Endometrial microvascular endothelial cells (primary cell): Measurements from ENCODE around the gene ACAN. TPM values are rescaled to one million over a fixed set of nuclear protein-coding genes. Genes with fewer than 3 reads are reported as not detected.
"Not testable (repeated sequence)": the region's sequence is repeated elsewhere in the genome, so short reads cannot be mapped to it uniquely, and the experiment has no call there.

Experiments used
- in situ Hi-C: cut with HindIII; loops from 2 replicates; pipeline ENCODE4 v1.10.0; 2017; ENCODE audit warnings: low sequenced_read_pairs, low pct_unique_long_range_greater_than_20kb; ENCODE audit errors: inconsistent ontology term
- total RNA-seq: library from RNA; depleted of rRNA; stranded (reverse); fragments of >200 nt; gene quantifications from one replicate; pipeline ENCODE4 v1.2.3, GENCODE V29; 2015; ENCODE audit errors: inconsistent ontology term

ACAN gene
- total RNA-seq, 1 donor from 2014 or later, result 0.37 TPM

- in situ Hi-C loops, result no loop called here
Measured at GRCh38 chr15:88908123-88908522, 104.9 kb downstream of the ACAN start.

- in situ Hi-C loops, result no loop called here
Measured at GRCh38 chr15:88908697-88909621, 105.7 kb downstream of the ACAN start.

GRCh38 chr15:88909956-88910831 lies 107.0 kb downstream of the ACAN start:
- in situ Hi-C loops, result no loop called here

- in situ Hi-C loops, result no loop called here
Measured at GRCh38 chr15:88911766-88912118, 108.5 kb downstream of the ACAN start.

GRCh38 chr15:88912500-88912921 lies 109.3 kb downstream of the ACAN start:
- in situ Hi-C loops, result no loop called here

GRCh38 chr15:88913017-88913849 lies 110.0 kb downstream of the ACAN start, which contains the start of gene MFGE8:
MFGE8 (minus strand) TSS chr15:88913379; CDS start chr15:88913319, 60 bp downstream.
- in situ Hi-C loops, result no loop called here

GRCh38 chr15:88913850-88914169 lies 110.6 kb downstream of the ACAN start:
- in situ Hi-C loops, result no loop called here

- in situ Hi-C loops, result no loop called here
Measured at GRCh38 chr15:88915354-88915753, 112.1 kb downstream of the ACAN start.

- in situ Hi-C loops, result no loop called here
Measured at GRCh38 chr15:88917760-88918159, 114.5 kb downstream of the ACAN start.

- in situ Hi-C loops, result no loop called here
Measured at GRCh38 chr15:88918738-88919137, 115.5 kb downstream of the ACAN start.

- in situ Hi-C loops, result no loop called here
Measured at GRCh38 chr15:88920186-88920891, 117.1 kb downstream of the ACAN start.

GRCh38 chr15:88920892-88921435 lies 117.7 kb downstream of the ACAN start:
- in situ Hi-C loops, result not testable (repeated sequence)

Other genes starting within 250 kb of the ACAN start
- gene AEN, start 182.1 kb upstream of the ACAN start, total RNA-seq, result 53.3 TPM
- 5.1 TPM for gene ISG20, start 164.4 kb upstream of the ACAN start, total RNA-seq
- 1.9 TPM for gene HAPLN3, start 92.1 kb downstream of the ACAN start, total RNA-seq
- gene MFGE8, start 109.9 kb downstream of the ACAN start, total RNA-seq, result 28.6 TPM